ENCODE results near the gene OTOS.

DNA sequence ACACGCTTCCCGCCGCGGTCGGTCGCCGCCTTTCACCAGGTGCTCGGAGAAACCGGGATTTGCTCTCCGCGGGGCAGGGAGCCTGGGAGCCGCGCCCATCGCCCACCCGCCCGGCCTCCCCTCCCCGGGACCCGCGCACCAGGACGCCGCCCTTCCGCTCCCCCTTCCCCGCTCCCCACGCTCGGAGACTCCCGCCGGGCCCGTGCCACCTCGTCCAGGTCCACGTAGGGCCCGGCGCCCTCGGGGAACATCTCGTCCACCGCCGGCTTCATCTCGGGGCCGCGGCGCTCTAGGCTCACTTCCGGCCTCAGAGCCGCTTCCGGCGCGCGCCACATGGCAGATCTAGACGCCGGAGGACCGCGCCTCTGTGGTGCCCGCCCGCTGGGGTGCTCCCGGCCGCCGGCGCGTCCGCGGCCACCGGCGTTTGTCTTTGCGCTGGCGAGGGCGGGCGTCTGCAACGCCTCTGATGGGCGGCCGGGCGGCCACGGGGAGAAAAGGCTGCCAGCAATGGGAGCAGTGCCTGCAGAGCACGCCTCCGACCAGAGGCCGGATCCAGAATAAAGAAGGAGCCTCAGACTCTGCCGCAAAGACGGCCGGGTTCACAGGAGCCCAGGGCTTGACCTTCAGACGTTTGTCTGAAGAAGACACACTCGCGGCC, 4.3 kb downstream of the OTOS start, which contains the start of gene COPS9:
- TF ChIP-seq, protein P1, sequence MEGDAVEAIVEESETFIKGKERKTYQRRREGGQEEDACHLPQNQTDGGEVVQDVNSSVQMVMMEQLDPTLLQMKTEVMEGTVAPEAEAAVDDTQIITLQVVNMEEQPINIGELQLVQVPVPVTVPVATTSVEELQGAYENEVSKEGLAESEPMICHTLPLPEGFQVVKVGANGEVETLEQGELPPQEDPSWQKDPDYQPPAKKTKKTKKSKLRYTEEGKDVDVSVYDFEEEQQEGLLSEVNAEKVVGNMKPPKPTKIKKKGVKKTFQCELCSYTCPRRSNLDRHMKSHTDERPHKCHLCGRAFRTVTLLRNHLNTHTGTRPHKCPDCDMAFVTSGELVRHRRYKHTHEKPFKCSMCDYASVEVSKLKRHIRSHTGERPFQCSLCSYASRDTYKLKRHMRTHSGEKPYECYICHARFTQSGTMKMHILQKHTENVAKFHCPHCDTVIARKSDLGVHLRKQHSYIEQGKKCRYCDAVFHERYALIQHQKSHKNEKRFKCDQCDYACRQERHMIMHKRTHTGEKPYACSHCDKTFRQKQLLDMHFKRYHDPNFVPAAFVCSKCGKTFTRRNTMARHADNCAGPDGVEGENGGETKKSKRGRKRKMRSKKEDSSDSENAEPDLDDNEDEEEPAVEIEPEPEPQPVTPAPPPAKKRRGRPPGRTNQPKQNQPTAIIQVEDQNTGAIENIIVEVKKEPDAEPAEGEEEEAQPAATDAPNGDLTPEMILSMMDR (conservative IDR thresholded peaks at IDR 0.05; ENCODE audit: low read depth, low read length): no peak
- TF ChIP-seq POLR2A (IDR thresholded peaks at IDR 0.05; ENCODE audit: low read depth, low read length) (peak; percentile 83), MXI1 (IDR thresholded peaks at IDR 0.05; ENCODE audit: borderline replicate concordance, low read depth, low read length) (peak; percentile 75; the same call in 1 of the 2 replicates), RAD21 (IDR thresholded peaks at IDR 0.05; ENCODE audit: low read length) (no peak), BHLHE40 (IDR thresholded peaks at IDR 0.05; ENCODE audit: low read depth, low read length) (no peak), RCOR1 (IDR thresholded peaks at IDR 0.05; ENCODE audit: insufficient replicate concordance, low read length) (no peak), NFE2L2 (IDR thresholded peaks at IDR 0.05; ENCODE audit: low read depth, low read length) (no peak), MAFK (IDR thresholded peaks at IDR 0.05; ENCODE audit: low read depth, low read length) (no peak), CHD1 (IDR thresholded peaks at IDR 0.05; ENCODE audit: low read depth, low read length) (no peak)
- TF ChIP-seq, protein P2, sequence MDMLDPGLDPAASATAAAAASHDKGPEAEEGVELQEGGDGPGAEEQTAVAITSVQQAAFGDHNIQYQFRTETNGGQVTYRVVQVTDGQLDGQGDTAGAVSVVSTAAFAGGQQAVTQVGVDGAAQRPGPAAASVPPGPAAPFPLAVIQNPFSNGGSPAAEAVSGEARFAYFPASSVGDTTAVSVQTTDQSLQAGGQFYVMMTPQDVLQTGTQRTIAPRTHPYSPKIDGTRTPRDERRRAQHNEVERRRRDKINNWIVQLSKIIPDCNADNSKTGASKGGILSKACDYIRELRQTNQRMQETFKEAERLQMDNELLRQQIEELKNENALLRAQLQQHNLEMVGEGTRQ (IDR thresholded peaks at IDR 0.05; ENCODE audit: low read depth, low read length): no peak; the same call in 1 of the 2 replicates

Data from IMR-90 (cell line).